Retinal pigment epithelial cell (primary cell): ENCODE data around the gene PCSK5.
"Not testable (repeated sequence)": the region's sequence is repeated elsewhere in the genome, so short reads cannot be mapped to it uniquely, and the experiment has no call there.

Experiments
- DNase-seq: peaks from one replicate; pipeline ENCODE4 v3.0.0-alpha.2; 2010; ENCODE audit warnings: low read depth
- H3K4me3 ChIP-seq: 2 replicates; pipeline ENCODE4 v1.5.1; 2011; ENCODE audit warnings: mild to moderate bottlenecking, low read length, control low read depth, moderate library complexity
- CTCF ChIP-seq: conservative IDR thresholded peaks from 2 replicates; pipeline ENCODE4 v1.5.1; 2011; ENCODE audit warnings: low read depth, low read length, control low read depth, inconsistent platforms

The PCSK5 gene

GRCh38 chr9:75855509-75855908, 35.0 kb upstream of the PCSK5 start:
- no peak for DNase-seq
- TF ChIP-seq CTCF, result peak; percentile 59

GRCh38 chr9:75858497-75859092, 31.9 kb upstream of the PCSK5 start:
- TF ChIP-seq CTCF, result no peak
- no peak for DNase-seq
- H3K4me3 ChIP-seq, result no peak overlapping the region

More at GRCh38 chr9:75855509-75855908, 35.0 kb upstream of the PCSK5 start:
- no peak overlapping the region for H3K4me3 ChIP-seq

GRCh38 chr9:75864266-75864665, 26.2 kb upstream of the PCSK5 start:
- DNase-seq, result no peak
- H3K4me3 ChIP-seq, result no peak overlapping the region
- TF ChIP-seq CTCF, result no peak

GRCh38 chr9:75866273-75866871, 24.1 kb upstream of the PCSK5 start:
- TF ChIP-seq CTCF, result peak; percentile 80
- DNase-seq, result no peak
- no peak overlapping the region for H3K4me3 ChIP-seq

- DNase-seq, H3K4me3 ChIP-seq: not testable (repeated sequence)
These were observed 21.9 kb upstream of the PCSK5 start for GRCh38 chr9:75868526-75868925.

- no peak overlapping the region for H3K4me3 ChIP-seq
- no peak for DNase-seq
- TF ChIP-seq CTCF, result no peak
These were observed 21.2 kb upstream of the PCSK5 start for GRCh38 chr9:75869236-75869635.

GRCh38 chr9:75870450-75870849, 20.0 kb upstream of the PCSK5 start:
- TF ChIP-seq CTCF, result no peak
- H3K4me3 ChIP-seq, result no peak overlapping the region

More at GRCh38 chr9:75870450-75870849, 20.0 kb upstream of the PCSK5 start:
- DNase-seq, result no peak
